NOMO-1 treated with dmso at 0.1 percent for 144 hours (cell line): ENCODE results near the gene PAPPA.

Experiments
- DNase-seq: peaks from one replicate; lab custom pipeline; 2025; ENCODE audit not compliant: unreplicated experiment; lab: John Stamatoyannopoulos, UW

The PAPPA gene

GRCh38 chr9:116309900-116310611 is 156.5 kb downstream of the PAPPA start:
- no peak for DNase-seq

DNA sequence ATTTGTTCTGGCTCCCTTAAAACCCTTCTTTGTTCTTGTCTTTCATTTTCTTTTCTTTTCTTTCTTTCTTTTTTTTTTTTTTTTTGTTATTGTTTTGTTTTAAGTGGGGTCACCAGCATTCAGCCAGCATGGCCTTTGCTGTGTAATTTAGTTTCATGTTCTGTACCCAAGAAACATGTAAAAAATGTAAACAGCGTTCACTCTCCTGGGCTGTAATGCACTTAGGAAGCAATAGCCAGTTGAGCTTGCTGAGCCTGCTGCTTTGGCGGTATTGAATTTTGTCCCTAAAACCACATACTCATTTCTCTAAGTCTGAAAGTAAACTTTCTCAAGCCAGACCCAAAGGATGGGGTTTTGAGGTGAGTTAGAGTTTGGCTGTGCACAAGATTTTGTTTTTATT is 158.6 kb downstream of the PAPPA start:
- no peak for DNase-seq

GRCh38 chr9:116313638-116314037 is 160.0 kb downstream of the PAPPA start:
- no peak for DNase-seq

- no peak for DNase-seq
Observed at GRCh38 chr9:116316246-116316645, 162.7 kb downstream of the PAPPA start.

GRCh38 chr9:116317503-116317902 is 163.9 kb downstream of the PAPPA start:
- DNase-seq = no peak

- DNase-seq = no peak
Observed at GRCh38 chr9:116318468-116319374, 165.1 kb downstream of the PAPPA start.

DNA sequence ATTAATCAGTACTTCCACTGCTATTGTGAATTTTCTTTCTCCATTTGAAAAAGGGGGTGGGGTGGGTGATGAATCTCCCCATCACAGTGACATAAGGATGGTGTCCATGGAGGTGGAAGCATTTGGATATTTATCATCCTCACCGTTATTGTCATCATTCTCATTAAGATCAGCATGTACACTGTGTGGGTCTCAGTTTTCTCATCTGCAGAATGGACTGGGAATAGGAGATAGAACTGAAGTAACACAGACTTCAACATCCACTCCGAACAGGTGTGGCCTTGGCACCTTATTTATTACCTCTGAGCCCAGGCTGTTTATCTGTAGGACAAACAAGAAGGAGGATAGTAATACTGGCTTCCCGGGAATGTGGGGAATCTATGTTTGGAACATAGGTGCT is 165.9 kb downstream of the PAPPA start:
- no peak for DNase-seq

DNA sequence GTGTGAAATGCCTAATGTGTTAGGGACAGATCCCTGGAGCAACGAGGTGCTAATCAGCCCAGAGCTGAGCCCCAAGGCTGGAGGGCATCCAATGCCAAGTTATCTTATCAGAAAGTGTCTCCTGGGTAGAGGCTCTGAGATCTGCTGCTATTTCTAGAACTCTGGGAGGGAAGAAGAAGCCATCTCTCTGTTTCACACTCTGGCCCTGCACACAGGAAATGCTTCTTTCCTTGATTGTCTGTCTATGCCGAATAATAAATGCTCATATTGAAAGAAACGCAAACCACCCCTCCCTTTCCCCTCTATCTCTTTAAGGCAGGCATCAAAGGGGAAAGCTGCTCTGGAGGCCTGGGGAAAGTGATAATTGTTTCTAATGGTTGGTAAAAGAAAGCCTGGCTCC is 166.7 kb downstream of the PAPPA start:
- no peak for DNase-seq

GRCh38 chr9:116322521-116322920 is 168.9 kb downstream of the PAPPA start:
- no peak for DNase-seq

DNA sequence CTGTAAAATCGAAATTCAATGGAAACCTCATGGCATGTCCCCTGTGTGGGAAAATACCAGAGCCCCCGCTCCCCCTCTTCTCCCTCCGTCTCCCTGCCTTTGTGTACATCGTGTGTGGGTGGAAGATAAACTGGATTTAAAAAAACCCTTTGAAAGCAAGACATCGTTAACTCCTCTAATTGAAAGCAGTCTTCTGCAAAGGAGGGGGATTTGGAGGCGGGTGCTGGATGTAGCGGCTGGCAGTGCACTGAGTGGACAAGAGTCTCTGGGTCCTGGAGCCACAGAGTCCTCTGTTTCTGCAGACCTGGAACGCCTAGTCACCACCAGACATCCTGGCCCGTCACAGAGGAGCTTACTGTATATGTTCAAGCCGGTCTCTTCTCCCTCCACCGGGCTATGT is 169.4 kb downstream of the PAPPA start:
- no peak for DNase-seq

DNA sequence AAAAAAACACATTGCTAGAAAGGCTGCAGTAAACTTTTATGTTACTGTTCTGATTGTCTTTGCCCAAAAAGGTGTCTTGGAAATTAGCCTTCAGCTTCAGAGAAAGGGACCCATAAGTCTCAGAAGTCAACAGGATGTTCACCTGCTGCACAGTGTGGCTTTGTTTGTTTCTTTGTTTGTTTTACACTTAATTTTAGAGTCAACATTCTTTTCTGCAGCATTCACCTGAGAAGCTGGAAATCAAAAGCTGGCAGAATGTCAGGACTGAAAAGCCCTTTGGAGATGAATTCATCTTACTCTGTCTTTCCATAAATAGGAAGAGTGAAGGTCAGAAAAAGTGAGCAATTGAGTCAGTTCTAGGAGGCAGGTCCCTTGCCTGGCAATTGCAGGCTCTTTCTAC is 170.0 kb downstream of the PAPPA start:
- DNase-seq = no peak

DNA sequence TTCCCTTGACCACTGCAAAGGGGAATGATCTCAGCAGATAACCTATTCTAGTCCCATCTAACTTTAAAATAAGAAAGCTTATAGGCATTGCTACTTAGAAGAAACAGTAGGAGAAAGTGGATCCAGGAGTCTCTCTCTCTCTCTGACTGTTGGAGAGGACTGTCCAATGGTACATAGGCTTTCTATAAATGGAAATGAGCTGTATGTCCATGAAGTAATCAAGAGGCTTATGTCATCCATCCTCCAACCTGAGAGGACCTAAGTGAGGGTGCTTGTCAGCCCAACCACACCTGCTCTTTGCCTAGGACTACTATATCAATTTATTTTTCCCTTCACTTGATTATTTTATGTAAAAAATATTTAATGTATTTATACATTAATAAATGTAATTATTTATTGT is 172.3 kb downstream of the PAPPA start:
- no peak for DNase-seq

DNA sequence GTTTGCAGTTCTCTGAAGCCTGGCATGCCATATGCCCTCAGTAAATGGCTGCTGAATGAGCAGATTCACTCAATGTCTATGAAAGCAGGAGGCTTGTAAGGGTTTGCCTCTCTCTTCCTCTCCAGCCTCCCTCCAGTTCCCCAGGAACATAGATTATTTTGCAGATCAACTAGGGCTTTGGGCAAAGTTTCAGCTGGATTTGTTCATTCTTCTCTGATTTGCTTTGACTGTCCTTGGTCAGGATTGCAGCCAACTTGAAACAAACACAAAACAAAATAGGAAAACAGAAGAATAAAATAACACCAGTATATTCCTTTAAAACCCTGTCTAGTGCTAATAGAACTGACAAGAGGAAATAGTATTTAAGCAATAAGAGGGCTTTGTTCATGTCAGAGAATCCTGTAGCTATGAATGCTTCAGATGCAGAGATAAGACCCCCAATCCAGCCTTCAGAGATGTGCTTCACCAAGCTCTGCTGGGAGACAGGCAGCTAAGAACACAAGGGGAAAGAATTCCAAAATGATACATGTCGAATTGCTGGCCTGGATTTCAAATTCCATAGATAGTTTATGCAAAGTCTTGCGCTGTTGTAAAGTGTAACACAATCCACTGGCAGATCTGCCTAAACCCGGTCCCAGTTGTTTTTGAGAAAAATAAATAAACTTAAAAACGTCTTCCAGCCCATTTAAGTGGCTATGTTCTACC is 174.3 kb downstream of the PAPPA start:
- DNase-seq = no peak

DNA sequence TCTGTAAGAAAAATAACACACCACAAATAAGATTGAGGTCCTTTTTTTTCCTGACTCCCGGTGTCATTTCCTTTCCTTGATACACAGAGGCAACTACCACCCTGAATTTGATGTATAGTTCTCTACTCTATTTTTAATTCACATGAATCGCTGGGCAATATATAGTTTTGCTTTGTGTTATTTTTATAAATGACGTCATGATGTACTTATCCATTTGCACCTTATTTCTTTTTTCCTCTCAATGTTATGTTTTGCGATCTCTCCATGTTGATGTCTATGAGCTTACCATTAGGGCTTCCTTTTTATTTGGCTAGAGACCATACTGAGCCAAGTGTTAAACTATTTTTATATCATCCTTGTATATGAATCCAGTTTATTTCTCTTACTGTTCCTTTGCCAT is 175.9 kb downstream of the PAPPA start:
- DNase-seq = no peak

DNA sequence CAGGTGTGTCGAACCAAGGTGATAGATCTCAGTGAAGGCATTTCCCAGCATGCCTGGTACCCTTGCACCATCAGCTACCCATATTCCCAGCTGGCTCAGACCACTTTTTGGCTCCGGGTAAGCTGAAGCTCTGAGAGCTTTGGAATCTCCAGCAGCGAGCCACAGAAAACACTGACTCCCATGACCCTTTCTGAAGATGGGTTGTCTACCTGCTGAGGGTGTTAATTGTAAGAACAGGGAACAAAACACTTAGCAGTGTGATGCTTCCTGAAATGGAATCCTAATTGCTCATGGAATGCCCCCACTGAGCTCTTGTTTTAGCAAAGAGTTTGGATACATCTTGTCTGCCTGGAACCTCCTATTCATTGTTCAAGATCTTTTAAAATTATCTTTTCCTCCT is 177.7 kb downstream of the PAPPA start:
- no peak for DNase-seq

DNA sequence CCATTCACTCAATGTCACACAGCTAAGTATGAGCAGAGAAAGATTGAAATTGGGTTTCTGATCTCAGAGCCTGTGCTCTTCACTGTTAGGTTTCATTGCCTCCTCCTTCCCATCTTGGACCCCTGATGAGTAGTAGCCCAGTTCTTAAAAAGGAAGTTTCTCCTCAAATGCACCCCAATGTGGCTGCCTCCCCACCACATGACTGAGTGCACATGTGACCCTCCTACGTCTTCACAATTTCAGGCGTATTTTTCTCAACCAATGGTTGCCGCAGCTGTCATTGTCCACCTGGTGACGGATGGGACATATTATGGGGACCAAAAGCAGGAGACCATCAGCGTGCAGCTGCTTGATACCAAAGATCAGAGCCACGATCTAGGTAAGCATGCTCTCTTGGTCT is 178.5 kb downstream of the PAPPA start:
- no peak for DNase-seq

DNA sequence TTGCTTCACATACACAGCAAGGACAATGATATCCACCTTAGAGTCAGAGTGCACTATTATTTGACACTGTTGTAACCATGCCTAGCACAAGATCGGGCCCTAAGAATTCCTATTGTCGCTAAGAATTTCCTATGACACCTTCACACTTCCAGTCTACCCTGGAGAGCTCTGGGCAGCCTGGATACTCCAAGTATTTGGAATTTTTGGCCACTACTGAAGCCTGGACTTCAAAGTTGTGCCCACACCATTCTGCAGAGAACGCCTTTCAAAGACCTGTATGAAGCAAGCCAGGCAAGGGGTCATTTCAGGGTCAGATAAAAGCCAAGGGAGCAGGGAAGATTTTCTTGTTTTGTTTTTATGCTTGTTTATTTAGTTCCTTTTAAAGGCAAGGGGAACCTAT is 179.7 kb downstream of the PAPPA start:
- no peak for DNase-seq

GRCh38 chr9:116334546-116335150 is 181.1 kb downstream of the PAPPA start:
- DNase-seq = no peak

DNA sequence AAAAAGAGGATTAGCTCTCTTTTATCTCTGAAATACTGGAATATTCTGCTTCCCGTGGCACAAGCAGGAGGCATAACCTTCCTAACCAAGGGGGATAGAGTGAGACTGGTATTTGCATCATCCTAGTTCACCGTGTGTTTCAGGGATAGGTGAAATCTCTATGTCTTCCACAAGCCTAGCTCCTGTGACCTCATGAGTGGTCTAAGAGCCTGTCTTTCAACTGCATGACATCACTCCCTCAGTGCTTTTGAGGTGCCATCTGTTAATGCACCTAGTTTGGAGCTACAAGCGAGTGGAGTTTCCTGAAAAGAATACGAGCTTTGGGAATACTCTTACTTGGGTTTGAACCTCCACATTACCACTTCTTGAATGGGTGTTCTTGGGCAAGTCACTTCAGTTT is 181.8 kb downstream of the PAPPA start:
- no peak for DNase-seq

- DNase-seq = peak; percentile 0
Observed at GRCh38 chr9:116336133-116336862, 182.7 kb downstream of the PAPPA start.

GRCh38 chr9:116337015-116337414 is 183.4 kb downstream of the PAPPA start:
- no peak for DNase-seq
